Urothelium cell line (cell line): ENCODE measurements around the gene ZNF41.

Experiments used
- DNase-seq: peaks from one replicate; pipeline ENCODE4 v3.0.0; 2011; ENCODE audit warnings: low spot score, mixed read lengths
- FAIRE-seq: peaks from 2 replicates; lab custom pipeline; 2011; peaks lifted over from hg19 to GRCh38; lab: Jason Lieb, UNC

ZNF41 gene

GRCh38 chrX:47420265-47420664, 62.8 kb downstream of the ZNF41 start:
- DNase-seq, result no peak
- no peak for FAIRE-seq

- FAIRE-seq (no peak), DNase-seq (no peak)
Observed at GRCh38 chrX:47413179-47413594, 69.8 kb downstream of the ZNF41 start.
